GM10847 (cell line): ENCODE measurements around the gene MAN2B2.

ENCODE experiments used
- POLR2A ChIP-seq: IDR thresholded peaks from 2 replicates; pipeline ENCODE4 v1.6.1; 2011; ENCODE audit not compliant: insufficient read length; ENCODE audit errors: extremely low read depth

Gene MAN2B2

GRCh38 chr4:6571608-6572007, 3.4 kb upstream of the MAN2B2 start:
- TF ChIP-seq POLR2A = no peak

DNA sequence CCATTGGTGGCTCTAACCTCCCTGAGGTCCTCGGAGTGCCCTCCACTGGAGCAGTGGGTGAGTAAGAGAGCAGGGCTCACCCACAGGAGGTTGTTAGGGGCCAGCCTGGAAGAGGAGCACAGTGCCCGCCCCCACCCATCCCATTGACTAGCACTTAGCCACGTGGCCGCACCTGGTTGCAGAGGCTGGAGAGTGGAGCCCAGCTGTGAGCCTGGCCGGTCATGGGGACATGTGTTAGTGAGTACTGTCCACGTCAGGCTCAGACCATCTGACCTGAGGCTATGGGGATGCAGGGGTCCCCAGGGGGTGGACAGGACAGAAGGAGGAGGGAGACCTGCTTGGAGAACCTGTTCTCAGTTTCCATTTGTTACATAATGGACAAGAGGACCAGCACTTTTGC, 1.4 kb upstream of the MAN2B2 start:
- no peak for TF ChIP-seq POLR2A

DNA sequence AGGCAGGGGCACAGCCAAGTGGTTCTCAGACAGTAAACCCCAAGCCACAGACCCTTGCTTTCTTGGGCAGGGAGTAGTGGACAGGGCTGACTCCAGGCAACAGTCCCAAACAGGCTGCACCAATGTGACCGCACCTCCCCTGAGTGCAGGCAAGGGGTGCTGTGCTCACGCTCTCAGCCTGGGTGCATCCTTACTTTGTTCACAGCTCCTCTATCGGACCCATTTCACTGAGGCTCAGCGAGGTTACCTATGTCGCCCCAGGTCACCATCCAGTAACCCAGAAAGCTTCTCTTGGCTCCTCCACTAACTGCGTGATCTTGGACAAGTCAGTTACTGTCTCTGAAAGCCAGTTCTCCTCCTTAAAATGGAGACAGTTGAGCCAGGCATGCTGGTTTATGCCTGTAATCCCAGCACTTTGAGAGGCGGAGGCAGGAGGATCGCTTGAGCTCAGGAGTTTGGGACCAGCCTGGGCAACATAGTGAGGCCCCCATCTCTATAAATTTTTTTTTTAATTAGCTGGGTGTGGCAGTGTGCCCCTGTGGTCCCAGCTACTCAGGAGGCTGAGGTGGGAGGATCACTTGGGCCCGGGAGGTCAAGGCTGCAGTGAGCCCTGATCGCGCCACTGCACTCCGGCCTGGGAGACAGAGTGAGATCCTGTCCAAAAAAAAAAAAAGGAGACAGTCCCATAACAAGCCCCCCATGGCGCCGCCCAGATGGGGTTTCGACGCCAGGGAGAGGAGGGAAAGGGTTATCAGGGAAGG, 823 bp upstream of the MAN2B2 start:
- TF ChIP-seq POLR2A = no peak

- TF ChIP-seq POLR2A = no peak
These were observed 683 bp downstream of the MAN2B2 start for GRCh38 chr4:6575503-6576240.

GRCh38 chr4:6576512-6576911, 1.5 kb downstream of the MAN2B2 start:
- TF ChIP-seq POLR2A = no peak

GRCh38 chr4:6576932-6577331, 1.9 kb downstream of the MAN2B2 start:
- no peak for TF ChIP-seq POLR2A

GRCh38 chr4:6577409-6577808, 2.4 kb downstream of the MAN2B2 start:
- no peak for TF ChIP-seq POLR2A

GRCh38 chr4:6578221-6578620, 3.2 kb downstream of the MAN2B2 start:
- no peak for TF ChIP-seq POLR2A

- TF ChIP-seq POLR2A = no peak
These were observed 5.4 kb downstream of the MAN2B2 start for GRCh38 chr4:6580353-6580752.

GRCh38 chr4:6581566-6582121, 6.7 kb downstream of the MAN2B2 start:
- TF ChIP-seq POLR2A = no peak

DNA sequence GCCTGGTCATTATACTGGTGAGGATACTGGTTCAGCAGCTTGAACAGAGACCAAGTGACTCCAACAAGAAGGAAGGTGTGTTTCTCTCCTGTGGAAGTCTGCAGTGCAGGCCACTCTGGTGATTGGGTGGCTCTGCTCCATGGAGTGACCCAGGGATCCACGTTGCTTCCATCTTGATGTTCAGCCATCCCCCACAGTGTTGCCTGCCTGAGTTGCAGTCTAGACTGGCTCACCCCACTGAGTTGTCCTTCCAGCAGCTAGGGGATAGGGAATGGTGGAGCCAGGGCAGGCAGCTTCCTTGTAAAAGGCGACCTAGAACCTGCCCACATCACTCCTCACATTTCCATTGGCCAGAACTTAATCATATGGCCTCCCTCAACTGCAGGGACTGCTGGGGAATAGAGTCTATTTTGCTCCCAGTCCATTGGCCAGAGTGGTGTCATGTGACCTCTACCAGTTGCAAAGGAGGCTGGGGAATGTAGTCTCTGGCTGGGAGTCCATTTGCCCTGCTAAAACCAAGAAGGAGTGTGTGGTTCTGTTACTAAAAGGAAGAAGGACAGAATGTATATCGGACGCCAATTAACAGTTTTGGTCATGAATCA, 8.0 kb downstream of the MAN2B2 start:
- TF ChIP-seq POLR2A = no peak

DNA sequence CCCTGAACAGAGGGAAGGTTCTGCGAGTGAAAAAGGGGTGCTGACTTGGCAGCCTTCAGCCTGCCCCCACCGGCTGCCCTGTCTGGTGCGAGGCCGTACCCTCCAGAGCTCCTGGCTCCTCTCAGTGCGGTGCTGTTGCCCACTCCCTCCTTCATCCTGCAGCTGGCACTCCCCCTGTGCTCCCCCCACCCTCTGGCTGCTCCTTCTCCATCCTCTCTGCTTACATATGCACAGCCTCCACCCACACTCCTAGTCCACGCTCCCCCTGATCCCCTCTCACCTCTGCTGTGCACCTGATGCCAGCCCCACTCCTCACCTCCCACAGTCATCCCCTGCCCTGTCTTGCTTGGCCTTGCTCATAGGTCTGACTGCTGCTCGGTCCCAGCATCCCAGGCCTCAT, 9.9 kb downstream of the MAN2B2 start:
- TF ChIP-seq POLR2A = no peak

DNA sequence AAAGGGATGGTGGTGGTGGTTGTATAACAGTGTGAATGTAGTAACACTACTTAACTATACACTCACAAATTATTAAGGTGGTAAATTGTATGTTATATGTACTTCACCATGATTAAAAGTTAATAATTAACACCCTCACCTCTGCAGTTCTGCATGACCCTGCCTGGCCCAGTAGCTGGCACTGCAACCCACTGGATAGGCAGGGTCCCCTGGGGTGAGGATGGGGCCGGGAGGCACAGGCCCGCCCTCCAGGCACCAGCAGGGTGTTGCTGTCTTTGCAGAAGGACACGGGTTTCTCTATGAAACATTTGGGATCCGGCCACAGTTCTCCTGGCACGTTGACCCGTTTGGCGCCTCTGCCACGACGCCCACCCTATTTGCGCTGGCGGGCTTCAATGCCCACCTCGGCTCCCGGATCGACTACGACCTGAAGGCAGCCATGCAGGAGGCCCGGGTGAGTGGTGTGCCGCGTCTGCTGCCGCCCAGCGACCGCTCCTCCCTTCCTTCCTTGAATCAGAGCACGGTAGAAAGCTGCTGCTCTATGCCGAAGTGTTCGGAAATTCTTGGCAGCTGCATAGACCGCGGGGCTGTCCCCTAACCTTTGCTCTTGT, 11.8 kb downstream of the MAN2B2 start:
- no peak for TF ChIP-seq POLR2A

DNA sequence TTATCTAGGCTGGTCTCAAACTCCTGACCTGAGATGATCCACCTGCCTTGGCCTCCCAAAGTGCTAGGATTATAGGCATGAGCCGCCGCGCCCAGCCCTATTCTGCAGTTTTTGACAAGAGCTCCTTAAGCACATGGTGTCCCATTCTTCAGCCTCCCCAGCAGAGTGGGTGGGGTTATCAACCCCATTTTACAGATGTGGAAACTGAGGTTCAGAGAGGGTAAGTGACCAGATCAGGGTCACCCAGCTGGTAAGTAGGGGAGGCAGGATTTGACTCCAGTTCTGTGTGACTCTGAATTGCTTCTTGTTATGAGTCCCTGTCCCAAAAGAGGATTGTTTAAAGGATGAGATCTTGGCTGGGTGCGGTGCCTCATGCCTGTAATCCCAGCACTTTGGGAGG, 14.5 kb downstream of the MAN2B2 start:
- no peak for TF ChIP-seq POLR2A

DNA sequence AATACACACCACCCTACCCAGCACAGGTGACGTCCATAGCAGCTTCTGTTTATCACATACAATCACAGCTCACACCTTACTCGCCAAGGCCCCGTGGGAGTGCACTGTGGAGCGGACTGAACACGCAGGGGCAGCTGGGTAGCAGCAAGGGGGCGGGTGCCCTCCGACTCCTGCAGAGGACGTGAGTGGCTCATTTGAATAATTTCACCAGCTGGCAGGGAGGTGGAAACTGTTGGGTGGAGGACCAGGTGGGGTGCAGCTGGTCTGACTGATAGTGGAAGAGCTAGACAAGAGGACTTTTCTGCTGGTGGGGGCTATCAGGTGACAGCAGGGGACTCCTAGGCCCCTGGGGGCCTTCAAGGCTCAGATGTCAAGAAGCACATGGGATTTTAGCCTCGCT, 16.3 kb downstream of the MAN2B2 start:
- no peak for TF ChIP-seq POLR2A

DNA sequence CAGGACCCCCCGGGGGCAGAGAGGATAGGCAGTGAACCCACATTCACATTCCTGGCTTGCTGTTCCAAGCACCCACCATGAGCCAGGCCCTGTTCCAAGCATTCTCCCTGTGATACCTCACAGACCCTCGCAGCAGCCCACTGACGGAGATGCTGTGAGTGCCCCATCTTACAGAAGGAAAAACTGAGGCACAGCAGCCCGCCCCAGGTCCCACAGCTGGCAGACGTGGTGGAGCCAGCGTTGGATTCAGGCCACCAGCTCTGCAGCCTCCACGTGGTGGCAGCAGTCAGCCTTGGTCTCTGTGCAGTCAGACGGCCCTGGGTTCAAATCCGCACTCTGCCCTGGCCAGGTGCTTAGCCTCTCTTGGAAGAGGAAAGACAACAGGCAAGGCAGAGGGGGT, 16.8 kb downstream of the MAN2B2 start:
- no peak for TF ChIP-seq POLR2A
